K562 (cell line): ENCODE results near the gene MAPT. TPM values are rescaled to one million over a fixed set of nuclear protein-coding genes. Genes with fewer than 3 reads are reported as not detected.
A peak's percentile ranks its signal among the peaks of the same experiment; 100 is the strongest.

Experiments
- AFF1 ChIP-seq, 2 experiments: fragments of 450-650 bp; IDR thresholded peaks; 2 replicates each; pipeline ENCODE4 v1.6.1; 2018; ENCODE audit warnings: mild to moderate bottlenecking in 2 of 2, low read depth in 1 of 2; ENCODE audit not compliant: partially characterized antibody in 2 of 2
- CBX3 ChIP-seq, 2 experiments: IDR thresholded peaks; 1 replicate in 1 of 2; 2 replicates in 1 of 2; pipeline ENCODE4 v1.6.1; 2012; ENCODE audit warnings: inconsistent platforms in 2 of 2, low read length in 2 of 2, borderline replicate concordance in 1 of 2, control low read depth in 1 of 2
- DEAF1 ChIP-seq: fragments of 450-650 bp; formaldehyde crosslinking; IDR thresholded peaks from 2 replicates; pipeline ENCODE4 v1.4.0; 2020; ENCODE audit warnings: mild to moderate bottlenecking, moderate library complexity
- HOXB6 ChIP-seq: fragments of 250-450 bp; sonication (Bioruptor Pico); IDR thresholded peaks from 2 replicates; pipeline ENCODE4 v1.5.1; 2022; ENCODE audit warnings: mild to moderate bottlenecking, borderline replicate concordance
- MYC ChIP-seq, 2 experiments: fragments of 250-450 bp in 1 of 2; sonication (Bioruptor Pico) in 1 of 2; IDR thresholded peaks; 2 replicates each; pipeline versions ENCODE4 v1.5.1 to v1.6.1; 2012 to 2021; ENCODE audit warnings: low read depth in 2 of 2, borderline replicate concordance in 1 of 2, improper control_type of control experiment in 1 of 2, low read length in 1 of 2, mild to moderate bottlenecking in 1 of 2, moderate library complexity in 1 of 2
- NRF1 ChIP-seq, 2 experiments: fragments of 450-650 bp; IDR thresholded peaks in 1 of 2; conservative IDR thresholded peaks in 1 of 2; 2 replicates each; pipeline ENCODE4 v1.6.1; 2014; ENCODE audit warnings: mild to moderate bottlenecking in 2 of 2
- RBM25 ChIP-seq: fragments of 200-400 bp; formaldehyde crosslinking; IDR thresholded peaks from 2 replicates; pipeline ENCODE4 v1.6.1; 2018; ENCODE audit warnings: low read length, low read depth, moderate library complexity; ENCODE audit not compliant: severe bottlenecking
- TSHZ1 ChIP-seq: fragments of 250-450 bp; sonication (Bioruptor Pico); IDR thresholded peaks from 2 replicates; pipeline ENCODE4 v1.4.0; 2020; ENCODE audit warnings: mild to moderate bottlenecking, moderate library complexity
- USF2 ChIP-seq: sonication (generic); formaldehyde crosslinking; IDR thresholded peaks from 2 replicates; pipeline ENCODE4 v1.5.0; 2020; ENCODE audit warnings: missing genetic modification reagents
- ZC3H4 ChIP-seq: sonication (generic); formaldehyde crosslinking; IDR thresholded peaks from 2 replicates; pipeline ENCODE4 v1.9.0; 2021; ENCODE audit warnings: missing genetic modification reagents, borderline replicate concordance
- ZFX ChIP-seq: sonication (generic); formaldehyde crosslinking; IDR thresholded peaks from 2 replicates; pipeline ENCODE4 v1.8.0; 2022; ENCODE audit warnings: mild to moderate bottlenecking, missing genetic modification reagents, moderate library complexity
- ZNF639 ChIP-seq, 2 experiments: fragments of 200-800 bp in 1 of 2; sonication (Bioruptor generic) in 1 of 2; sonication (generic) in 1 of 2; formaldehyde crosslinking in 1 of 2; IDR thresholded peaks in 1 of 2; conservative IDR thresholded peaks in 1 of 2; 2 replicates each; pipeline versions ENCODE4 v1.5.0 to v1.6.1; 2016 to 2020; ENCODE audit warnings: missing compliant biosample characterization in 1 of 2, missing genetic modification characterization in 1 of 2, missing genetic modification reagents in 1 of 2
- polyA plus RNA-seq, 8 experiments: library from polyadenylated mRNA; depleted of rRNA in 4 of 8; stranded (reverse) in 5 of 8; unstranded in 3 of 8; fragments of >200 nt; fragmentation: Nextera tagmentation in 2 of 8; fragmentation: Illumina TruSeq in 1 of 8; extraction: Ambion mirVana in 2 of 8; extraction: Trizol in 1 of 8; gene quantifications; 2 replicates each; pipeline versions ENCODE4 v1.2.1 to v1.2.3, GENCODE V29; 2011 to 2014; ENCODE audit warnings: inconsistent platforms in 1 of 8, missing spikeins in 1 of 8
- total RNA-seq, 7 experiments: library from RNA; depleted of rRNA in 6 of 7; stranded (reverse); fragments of >200 nt in 6 of 7; fragmentation: Illumina TruSeq in 2 of 7; extraction: Trizol in 2 of 7; gene quantifications; 2 replicates each; pipeline versions ENCODE4 v1.2.1 to v1.2.3, GENCODE V29; 2011 to 2021; ENCODE audit warnings: low replicate concordance in 1 of 7

The MAPT gene
- total and polyA plus RNA-seq, 9 of the 15 experiments (the other 6 are each of a cell fraction or from before 2014, with no cell fraction given), result 0.04 to 1.1 (median 0.36) TPM

GRCh38 chr17:45894022-45894784 lies at the start of gene MAPT (continued):
- TF ChIP-seq DEAF1 (CRISPR knock-in tag), result peak; percentile 30; the same call in 1 of the 2 replicates
- TF ChIP-seq TSHZ1 (CRISPR knock-in tag), result no peak
- TF ChIP-seq ZNF639 (CRISPR knock-in tag; conservative IDR thresholded peaks at IDR 0.05 in 1 of 2, IDR thresholded peaks at IDR 0.05 in 1 of 2), result peak in 1 of 2 experiments; percentile 70; a peak in 2 of 4 replicates
- TF ChIP-seq CBX3 (IDR thresholded peaks at IDR 0.05; ENCODE audit: borderline replicate concordance in 1 of 2, low read length in 2 of 2), result peak in 1 of 2 experiments; percentile 14; a peak in 1 of 3 replicates
- no peak for TF ChIP-seq AFF1 (IDR thresholded peaks at IDR 0.05; ENCODE audit: low read depth in 1 of 2, partially characterized antibody in 2 of 2)
- peak; percentile 53; the same call in 1 of the 2 replicates for TF ChIP-seq MYC (IDR thresholded peaks at IDR 0.05; ENCODE audit: low read depth, low read length)
- no peak for TF ChIP-seq MYC (CRISPR knock-in tag; IDR thresholded peaks at IDR 0.05; ENCODE audit: borderline replicate concordance, low read depth)
- TF ChIP-seq ZC3H4, result no peak
- peak; percentile 66 for TF ChIP-seq ZFX (CRISPR knock-in tag)
- TF ChIP-seq RBM25, result peak; percentile 48
- no peak for TF ChIP-seq USF2 (CRISPR knock-in tag)
- TF ChIP-seq NRF1 (conservative IDR thresholded peaks at IDR 0.05 in 1 of 2, IDR thresholded peaks at IDR 0.05 in 1 of 2), result peak; percentile 94 to 95
- TF ChIP-seq HOXB6 (CRISPR knock-in tag), result no peak
